Measurements from ENCODE around the gene EXOC6. TPM values are rescaled to one million over a fixed set of nuclear protein-coding genes. Genes with fewer than 3 reads are reported as not detected.
A peak's percentile ranks its signal among the peaks of the same experiment; 100 is the strongest.

The EXOC6 gene
- total RNA-seq, 1 experiment from 2014 or later = 10.7 TPM

DNA sequence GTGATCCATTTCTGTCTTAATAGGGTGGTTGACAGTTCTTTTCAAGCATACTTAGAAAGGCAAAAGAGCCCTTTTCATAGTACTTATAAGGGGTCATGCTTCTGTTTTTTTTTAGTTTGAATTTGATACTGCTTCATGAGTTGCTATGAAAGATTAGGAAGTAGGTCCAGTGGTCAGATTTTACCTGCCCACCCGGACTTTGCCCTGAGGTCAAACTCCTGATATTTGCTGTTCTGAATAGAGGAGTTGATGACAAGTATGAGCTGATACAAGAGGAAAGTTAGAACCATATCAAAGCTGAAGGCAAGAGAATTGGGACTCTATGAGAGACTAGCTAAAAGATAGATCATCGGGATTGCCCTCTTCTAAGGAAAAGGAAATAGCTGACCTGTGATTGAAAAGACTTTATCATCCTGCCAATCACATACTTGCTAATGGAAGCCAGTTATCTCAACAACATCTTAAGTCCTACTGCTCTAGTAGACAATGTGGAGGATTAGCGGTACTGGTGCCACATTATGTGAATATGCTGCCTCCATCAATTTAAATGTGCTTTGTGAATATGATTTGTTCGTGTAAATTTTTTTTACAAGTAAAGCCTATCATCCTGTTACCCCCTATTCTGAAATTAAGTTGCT is 174.8 kb downstream of the EXOC6 start:
- no peak for DNase-seq (ENCODE audit: low spot score)

DNA sequence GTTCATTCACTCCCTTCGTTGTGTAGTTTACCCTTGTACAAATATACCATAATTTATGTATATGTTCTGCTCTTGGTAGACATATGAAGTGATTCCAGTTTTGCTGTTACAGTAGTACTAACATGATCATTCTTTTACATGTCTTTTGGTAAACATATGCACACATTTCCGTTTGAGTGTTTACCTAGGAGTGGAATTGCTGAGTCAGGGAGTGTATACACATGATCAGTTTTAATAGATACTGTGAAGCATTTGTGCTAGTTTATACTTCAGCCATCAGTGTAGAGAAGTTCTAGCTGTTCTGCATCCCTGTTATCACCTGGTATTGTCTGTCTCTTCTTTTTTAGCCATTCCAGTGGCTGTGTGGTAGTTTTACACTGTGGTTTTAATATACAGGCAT is 177.8 kb downstream of the EXOC6 start:
- DNase-seq (ENCODE audit: low spot score) = no peak

DNA sequence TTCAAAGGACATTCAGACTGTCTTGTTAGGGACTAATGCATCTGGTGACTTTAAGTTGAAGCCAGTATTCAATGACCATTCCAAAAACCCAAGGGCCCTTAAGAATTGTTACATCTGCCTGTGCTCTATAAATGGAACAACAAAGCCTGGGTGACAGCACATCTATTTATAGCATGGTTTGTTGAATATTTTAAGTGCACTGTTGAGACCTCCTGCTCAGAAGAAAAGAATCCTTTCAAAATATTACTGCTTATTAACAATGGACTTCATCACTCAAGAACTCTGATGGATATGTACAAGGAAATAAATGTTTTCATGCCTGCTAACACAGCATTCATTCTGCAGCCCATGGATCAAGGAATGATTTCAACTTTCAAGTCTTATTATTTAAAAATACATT is 179.2 kb downstream of the EXOC6 start:
- no peak for DNase-seq (ENCODE audit: low spot score)

DNA sequence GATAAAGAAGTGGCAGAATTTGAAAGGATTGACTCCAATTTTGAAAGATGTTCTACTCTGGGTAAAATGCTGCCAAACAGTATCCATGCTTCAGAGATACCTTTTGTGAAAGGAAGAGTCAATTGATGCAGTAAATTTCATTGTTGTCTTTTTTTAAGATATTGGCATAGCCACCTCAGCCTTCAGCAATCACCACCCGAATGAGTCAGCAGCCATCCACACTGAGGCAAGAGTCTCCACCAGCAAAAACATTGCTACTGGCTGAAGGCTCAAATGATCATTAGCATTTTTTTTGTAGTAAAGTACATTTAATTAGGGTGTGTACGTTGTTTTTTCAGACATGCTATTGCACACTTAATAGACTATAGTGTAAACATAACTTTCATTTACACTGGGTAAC is 180.6 kb downstream of the EXOC6 start:
- DNase-seq (ENCODE audit: low spot score) = peak; percentile 29

DNA sequence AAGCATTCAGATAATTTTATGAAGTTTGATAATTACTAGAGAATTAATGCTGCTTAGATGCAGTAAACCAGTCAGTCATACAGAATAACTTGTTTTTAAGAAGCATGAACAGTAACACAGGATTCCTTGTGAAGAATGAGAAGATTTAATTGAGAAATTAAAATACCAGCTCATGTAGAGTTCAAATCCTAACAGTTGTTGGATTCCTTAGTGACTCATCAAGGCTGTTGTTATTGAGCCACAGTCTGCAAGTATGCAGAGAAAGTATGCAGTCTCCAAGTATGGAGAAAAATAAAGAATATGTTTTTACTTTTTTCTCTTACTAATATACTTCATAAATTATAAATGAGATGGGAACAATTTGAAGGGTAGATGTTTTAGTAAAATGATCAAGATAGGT is 182.1 kb downstream of the EXOC6 start:
- no peak for DNase-seq (ENCODE audit: low spot score)

- DNase-seq (ENCODE audit: low spot score) = no peak
These were observed 183.9 kb downstream of the EXOC6 start for GRCh38 chr10:93032105-93032808.

DNA sequence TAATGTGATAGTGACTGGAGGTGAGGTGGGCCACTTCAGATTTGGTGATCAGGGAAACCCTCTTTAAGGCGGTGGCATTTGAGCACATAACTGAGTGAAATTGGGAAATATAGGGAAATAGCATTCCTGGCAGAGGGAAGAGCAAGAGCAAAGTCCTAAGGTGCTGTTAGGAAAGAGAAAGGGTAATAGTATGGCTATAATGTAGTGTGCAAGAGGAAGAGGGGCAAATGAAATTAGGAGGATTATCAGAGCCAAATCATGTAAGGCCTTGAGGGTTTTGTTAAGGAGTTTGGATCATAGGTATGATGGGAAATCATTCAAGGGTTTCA is 184.5 kb downstream of the EXOC6 start:
- DNase-seq (ENCODE audit: low spot score) = no peak

DNA sequence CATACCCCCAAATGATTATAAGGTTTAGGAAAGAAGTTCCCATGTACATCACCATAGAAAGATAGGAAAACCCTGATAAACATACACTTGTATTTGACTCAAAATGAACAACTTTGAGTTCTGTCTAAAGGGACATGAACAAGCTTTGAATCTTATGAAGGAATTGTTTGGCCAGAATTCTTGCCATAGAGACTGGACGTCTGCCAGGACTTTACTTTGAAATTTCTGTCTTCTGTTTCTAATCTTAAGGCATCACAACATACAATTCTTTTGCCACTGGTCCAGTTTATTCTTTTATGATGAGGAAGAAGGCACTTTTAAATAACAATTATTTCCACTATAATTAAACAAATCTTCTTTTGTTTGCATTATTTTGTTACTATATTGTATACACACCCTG is 186.1 kb downstream of the EXOC6 start:
- DNase-seq (ENCODE audit: low spot score) = no peak

DNA sequence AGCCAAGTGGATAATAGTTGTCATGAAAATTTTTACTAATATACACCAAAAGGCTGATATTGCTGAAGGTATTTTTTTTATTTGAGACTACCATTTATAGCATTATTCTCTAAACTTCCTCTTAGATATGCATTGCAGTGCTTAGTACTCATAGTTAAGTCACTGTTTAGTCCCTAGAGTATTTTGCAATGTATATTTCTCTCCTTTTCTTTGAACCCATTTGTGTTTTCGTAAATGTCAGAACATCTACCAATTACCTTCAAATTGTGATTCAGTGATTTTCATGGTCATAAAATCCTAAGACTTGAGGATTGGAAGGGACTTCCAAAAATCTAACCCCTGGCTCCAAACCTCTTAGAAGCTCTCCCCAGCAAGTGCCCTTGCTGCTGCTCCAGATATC is 190.8 kb downstream of the EXOC6 start:
- no peak for DNase-seq (ENCODE audit: low spot score)

GRCh38 chr10:93039721-93040120 is 191.4 kb downstream of the EXOC6 start:
- DNase-seq (ENCODE audit: low spot score) = peak; percentile 56

DNA sequence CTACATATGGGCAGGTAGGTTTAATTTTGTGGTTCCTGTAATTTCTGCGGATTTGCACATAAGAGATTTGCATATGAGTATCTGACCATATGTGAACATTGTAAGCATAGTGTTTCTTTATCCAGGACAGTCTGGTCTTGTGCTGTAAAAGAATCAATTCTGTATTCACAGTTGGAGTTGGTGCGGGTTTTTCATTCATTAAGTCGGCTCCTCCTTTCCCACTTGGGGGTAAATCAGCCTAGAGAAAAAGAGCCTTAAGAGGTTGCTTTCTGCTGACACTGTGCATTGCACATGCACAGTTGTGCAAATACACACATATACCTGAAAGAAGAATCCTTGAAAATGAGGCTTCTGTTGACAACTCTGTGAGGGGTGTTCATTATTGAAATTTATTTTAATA is 206.2 kb downstream of the EXOC6 start:
- no peak for DNase-seq (ENCODE audit: low spot score)

GRCh38 chr10:93058139-93058538 is 209.8 kb downstream of the EXOC6 start:
- no peak for DNase-seq (ENCODE audit: low spot score)

DNA sequence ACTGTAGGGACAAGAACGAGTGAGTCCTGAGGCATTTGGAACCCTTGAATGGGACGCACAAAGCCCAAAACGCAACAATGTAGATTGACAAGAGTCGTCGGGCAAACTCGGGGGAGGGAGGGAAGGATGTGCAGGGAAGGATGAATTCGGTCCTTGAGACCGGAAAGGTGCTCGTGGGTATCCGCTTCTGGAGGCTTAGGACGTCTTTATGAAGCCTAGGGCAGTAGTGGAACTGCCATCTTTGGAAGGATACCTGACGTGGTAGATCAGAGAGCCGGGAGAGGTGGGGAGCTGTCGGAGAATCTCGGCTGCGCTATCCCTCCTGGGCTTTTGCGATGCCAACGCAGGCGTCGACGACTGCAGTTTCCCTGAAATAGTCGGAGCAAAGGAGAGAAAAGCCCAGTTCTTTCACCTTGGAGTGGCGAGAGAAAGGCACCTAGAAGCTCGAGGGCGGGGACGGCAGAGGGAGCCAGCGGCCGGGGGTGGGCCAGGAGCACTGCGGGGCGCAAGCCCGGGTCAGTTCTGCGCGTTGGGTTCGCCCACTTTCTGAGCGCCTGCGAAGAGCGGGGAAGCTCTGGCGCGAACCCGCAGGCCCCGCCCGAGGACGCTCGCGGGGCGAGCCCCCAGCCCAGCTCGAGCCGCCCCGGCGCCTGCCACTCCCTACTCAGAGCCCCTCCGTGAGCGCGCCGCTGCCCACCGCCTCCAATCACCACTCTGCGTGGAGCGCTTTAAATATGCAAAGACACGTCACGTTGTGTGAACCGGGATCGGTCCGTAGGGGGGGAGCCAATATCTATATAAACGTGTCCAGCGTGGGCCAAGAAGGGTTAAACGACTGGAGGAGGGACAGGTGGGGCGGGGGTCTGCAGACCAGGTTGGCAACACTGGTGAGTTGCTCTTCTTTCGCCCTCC is 211.9 kb downstream of the EXOC6 start, which contains the start of gene CYP26C1:
CYP26C1 (plus strand) TSS at position 824 of the 912 bp plus-strand sequence. CDS start 466 bp downstream, outside the sequence.
- no peak for DNase-seq (ENCODE audit: low spot score)

- no peak for DNase-seq (ENCODE audit: low spot score)
These were observed 212.7 kb downstream of the EXOC6 start for GRCh38 chr10:93060887-93061593.

DNA sequence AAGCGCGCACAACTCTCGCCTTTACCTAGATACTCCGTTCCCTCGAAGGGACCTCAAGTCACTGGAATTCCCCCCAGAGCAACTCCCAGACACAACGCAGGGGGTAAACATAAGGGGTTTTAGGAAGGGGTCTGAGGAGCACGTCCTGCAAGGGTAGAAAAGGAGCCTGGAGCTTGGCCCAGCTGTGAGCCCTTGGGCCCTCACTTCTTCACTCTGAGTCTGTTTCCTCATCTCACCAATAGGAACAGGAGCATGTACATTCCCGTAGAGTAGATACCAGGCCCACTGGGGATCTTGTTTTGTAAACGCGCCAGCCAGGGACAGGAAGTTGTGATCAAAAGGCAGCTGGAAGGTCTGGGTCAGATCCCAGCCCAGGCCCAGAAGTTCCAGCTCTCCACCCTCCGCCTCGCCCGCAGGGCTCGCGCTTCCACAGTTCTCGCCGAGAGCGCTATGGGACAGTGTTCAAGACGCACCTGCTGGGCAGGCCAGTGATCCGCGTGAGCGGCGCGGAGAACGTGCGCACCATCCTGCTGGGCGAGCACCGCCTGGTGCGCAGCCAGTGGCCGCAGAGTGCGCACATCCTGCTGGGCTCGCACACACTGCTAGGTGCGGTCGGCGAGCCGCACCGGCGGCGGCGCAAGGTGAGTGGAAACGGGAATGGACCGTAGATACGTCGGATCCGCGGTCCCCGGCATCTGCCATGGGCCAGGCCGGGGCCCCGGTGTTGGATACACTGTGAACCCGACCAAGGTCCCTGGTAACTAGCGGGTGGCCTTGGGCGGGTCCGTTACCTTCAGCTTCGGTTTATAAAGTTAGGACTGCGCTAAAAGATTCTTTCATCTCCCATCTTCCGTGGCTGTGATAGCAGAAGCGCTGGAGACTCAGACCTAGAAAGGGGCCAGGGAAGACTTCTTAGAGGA is 213.5 kb downstream of the EXOC6 start:
- no peak for DNase-seq (ENCODE audit: low spot score)

GRCh38 chr10:93062514-93063143 is 214.3 kb downstream of the EXOC6 start:
- DNase-seq (ENCODE audit: low spot score) = no peak

DNA sequence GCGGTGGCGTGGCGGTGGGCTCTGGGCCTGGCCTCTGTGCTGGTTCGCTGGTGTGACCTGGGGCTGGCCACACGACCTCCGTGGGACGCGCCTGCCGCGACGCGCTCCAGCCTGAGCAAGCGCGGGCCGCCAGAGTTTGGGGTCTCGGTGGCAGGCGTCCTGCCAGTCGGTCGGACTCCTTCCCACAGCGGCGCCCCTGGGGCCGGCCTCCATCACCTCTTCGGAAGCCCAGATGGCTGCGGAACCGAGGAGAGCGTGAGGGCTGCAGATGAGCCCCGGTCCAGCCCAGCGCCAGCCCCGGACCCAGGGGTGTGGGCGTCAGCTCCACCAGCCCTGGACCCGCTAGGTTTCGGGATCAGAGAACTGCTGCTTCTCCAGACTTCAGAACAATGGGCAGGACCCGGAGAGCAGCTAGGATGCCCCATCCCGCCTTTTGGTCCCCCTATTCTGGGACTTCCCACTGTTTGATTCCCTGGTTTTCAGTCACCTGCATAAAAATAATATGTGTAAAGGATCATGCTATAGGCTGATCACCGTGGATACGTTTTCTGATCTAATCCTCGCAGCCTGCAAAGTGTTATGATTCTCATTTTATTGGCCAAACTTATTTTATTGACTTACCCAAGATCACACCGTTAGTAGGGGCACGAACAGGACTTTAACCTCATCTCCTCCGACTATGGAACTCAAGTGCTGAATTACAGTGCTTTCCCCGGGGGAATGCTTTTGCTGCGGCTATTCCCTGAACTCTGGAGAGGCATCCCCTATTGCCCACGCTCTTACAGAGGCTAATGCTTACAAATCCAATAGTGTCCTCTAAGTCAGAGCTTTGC is 215.0 kb downstream of the EXOC6 start:
- DNase-seq (ENCODE audit: low spot score) = no peak

GRCh38 chr10:93063977-93064660 is 215.8 kb downstream of the EXOC6 start:
- no peak for DNase-seq (ENCODE audit: low spot score)
